ENCODE measurements around the gene ZFHX2. TPM values are rescaled to one million over a fixed set of nuclear protein-coding genes. Genes with fewer than 3 reads are reported as not detected.
A peak's percentile ranks its signal among the peaks of the same experiment; 100 is the strongest.

Gene ZFHX2
- polyA plus RNA-seq, 6 donors from 2014 or later: 0.03 to 0.38 (median 0.04) TPM; not detected in 3

DNA sequence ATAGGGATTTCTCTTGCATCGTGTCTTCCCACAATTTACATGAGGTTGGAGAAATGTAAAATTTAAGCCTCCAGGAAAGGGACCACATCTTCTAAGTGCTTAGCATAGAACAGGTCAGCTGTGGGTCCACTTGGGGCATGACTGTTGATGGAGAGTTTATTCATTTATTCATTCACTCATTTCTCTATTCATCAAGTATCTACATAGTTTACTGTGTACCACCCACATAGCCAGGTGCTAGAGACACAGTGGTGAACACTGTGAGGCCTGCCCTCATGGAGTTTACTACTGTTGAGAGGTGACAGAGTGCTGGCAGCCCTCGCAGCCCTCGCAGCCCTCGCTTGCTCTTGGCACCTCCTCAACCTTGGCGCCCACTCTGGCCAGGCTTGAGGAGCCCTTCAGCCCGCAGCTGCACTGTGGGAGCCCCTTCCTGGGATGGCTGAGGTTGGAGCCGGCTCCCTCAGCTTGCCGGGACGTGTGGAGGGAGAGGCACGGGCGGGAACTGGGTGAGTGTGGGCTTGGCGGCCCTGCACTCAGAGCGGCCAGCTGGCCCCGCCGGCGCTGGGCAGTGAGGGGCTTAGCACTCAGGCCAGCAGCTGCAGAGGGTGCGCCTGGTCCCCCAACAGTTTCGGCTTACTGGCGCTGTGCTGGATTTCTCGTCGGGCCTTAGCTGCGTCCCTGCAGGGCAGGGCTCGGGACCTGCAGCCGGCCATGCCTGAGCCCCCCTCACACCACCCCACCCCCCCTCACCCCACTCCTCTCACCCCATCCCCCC is 28.8 kb upstream of the ZFHX2 start:
- Mint-ChIP-seq H3K4me1 (peaks cover 21 to 27% (median 22%) of the 10 kb centered on the region in 3 donors), H3K4me3 (no peak overlapping the region), H3K9me3 (peaks cover 0 to 9% (median 0%) of the 10 kb centered on the region in 7 donors), H3K36me3 (peaks cover 0 to 9% of the 10 kb centered on the region in 2 donors), H3K27me3 (peaks cover 30 to 76% (median 61%) of the 10 kb centered on the region in 3 donors), H3K27ac (no peak overlapping the region)
- ATAC-seq (ENCODE audit: low read depth in 2 of 2) (no peak), DNase-seq (no peak)

DNA sequence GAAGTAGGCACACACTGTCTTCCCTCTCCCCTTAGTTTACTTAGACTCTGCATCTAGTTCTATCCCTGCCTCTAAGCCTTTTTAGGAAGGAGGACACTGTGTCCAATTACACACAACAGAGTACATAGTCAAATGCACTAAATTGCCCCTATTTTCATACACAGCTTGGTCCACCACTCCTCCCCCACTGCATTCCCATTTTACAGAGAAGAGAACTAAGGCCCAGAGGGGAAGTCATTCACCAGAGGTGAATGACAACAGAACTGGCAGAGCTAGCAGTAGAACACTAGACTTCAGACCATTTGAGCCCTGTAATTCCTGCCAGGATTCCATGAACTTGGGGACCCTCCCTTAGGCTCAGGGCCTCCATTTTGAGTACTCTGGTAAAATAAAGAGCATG is 28.2 kb upstream of the ZFHX2 start:
- H3K36me3 Mint-ChIP-seq: peaks cover 0 to 9% of the 10 kb centered on the region in 2 donors
- H3K4me1 Mint-ChIP-seq: peaks cover 21 to 27% (median 22%) of the 10 kb centered on the region in 3 donors
- peaks cover 35 to 81% (median 66%) of the 10 kb centered on the region in 3 donors for H3K27me3 Mint-ChIP-seq
- peaks cover 0 to 9% (median 3%) of the 10 kb centered on the region in 7 donors for H3K9me3 Mint-ChIP-seq
- no peak overlapping the region for H3K4me3 Mint-ChIP-seq
- no peak for DNase-seq
- peak overlapping the region in 2 of 6 donors; percentile 18 to 80 for H3K27ac Mint-ChIP-seq
- ATAC-seq (ENCODE audit: low read depth in 2 of 2): no peak

DNA sequence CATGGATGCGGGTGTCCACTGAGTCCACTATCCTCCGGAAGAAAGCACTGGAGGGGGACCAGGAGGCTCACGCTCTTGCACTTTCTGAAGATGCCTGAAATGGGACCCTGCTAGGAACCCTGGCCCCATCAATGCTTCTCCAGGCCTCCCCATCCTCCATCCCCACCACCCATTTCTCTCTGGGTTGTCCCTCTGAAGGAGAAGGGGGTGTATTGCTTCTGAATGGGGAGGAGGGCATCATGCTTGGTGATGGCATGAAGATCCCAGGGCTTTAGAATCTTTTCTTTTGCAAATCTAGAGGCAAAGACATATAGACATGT is 27.7 kb upstream of the ZFHX2 start:
- H3K27ac Mint-ChIP-seq: peak overlapping the region in 1 of 6 donors; percentile 75
- ATAC-seq (ENCODE audit: low read depth in 2 of 2) (no peak), DNase-seq (no peak)
- peaks cover 38 to 81% (median 71%) of the 10 kb centered on the region in 3 donors for H3K27me3 Mint-ChIP-seq
- peaks cover 21 to 27% (median 22%) of the 10 kb centered on the region in 3 donors for H3K4me1 Mint-ChIP-seq
- H3K4me3 Mint-ChIP-seq: peak overlapping the region in 1 of 8 donors; percentile 12
- peaks cover 0 to 7% (median 3%) of the 10 kb centered on the region in 7 donors for H3K9me3 Mint-ChIP-seq
- H3K36me3 Mint-ChIP-seq: peaks cover 0 to 9% of the 10 kb centered on the region in 2 donors

DNA sequence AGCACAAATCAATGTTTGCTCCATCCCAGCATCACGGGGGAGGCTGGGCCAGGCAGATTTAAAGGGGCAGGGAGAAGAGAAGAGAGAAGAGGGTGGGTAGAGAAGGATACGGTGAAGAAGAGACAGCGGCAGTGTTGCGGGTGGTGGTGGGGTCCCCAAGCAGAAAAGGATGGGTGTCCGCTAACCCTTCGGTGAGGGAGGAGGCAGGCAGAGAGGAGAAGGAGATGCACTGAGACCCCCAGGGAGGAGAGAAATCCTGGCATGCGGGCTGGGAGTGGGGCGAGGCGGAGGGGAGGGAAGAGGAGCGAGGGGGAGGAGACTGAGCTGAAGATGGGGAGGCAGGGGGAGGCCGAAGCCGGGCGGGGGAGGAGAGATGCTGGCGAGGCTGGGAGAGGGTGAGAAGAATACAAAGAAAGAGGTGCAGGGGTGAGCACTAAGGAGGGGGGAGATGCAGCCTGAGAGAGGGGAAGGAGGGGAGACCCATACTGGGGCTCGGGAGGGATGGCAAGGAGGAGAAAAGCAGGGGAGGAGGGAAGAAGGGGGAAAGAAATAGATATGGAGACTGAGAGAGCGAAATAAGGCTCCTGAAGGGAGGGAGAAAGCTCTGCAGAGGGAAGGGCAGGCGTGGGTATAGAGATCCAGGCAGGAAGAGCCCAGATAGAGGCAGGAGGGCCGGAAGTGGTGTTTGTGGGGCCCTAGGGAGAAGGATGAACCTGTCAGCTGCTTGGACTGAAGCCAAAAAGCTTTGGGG is 27.2 kb upstream of the ZFHX2 start, which contains the start of gene JPH4:
TSS of gene JPH4 (minus strand) at position 231 of the 751 bp plus-strand sequence. CDS start 1,337 bp downstream, outside the sequence.
- peaks cover 0 to 3% (median 0%) of the 10 kb centered on the region in 7 donors for H3K9me3 Mint-ChIP-seq
- H3K36me3 Mint-ChIP-seq: peaks cover 0 to 9% of the 10 kb centered on the region in 2 donors
- ATAC-seq (ENCODE audit: low read depth in 2 of 2) (no peak), DNase-seq (no peak)
- peaks cover 21 to 27% (median 22%) of the 10 kb centered on the region in 3 donors for H3K4me1 Mint-ChIP-seq
- peak within 1 kb of the TSS in 6 of 8 donors; percentile 6 to 70 (median 54) for H3K4me3 Mint-ChIP-seq
- H3K27me3 Mint-ChIP-seq: peaks cover 40 to 81% (median 75%) of the 10 kb centered on the region in 3 donors
- peak within 1 kb of the TSS in 2 of 6 donors; percentile 75 to 80 for H3K27ac Mint-ChIP-seq

DNA sequence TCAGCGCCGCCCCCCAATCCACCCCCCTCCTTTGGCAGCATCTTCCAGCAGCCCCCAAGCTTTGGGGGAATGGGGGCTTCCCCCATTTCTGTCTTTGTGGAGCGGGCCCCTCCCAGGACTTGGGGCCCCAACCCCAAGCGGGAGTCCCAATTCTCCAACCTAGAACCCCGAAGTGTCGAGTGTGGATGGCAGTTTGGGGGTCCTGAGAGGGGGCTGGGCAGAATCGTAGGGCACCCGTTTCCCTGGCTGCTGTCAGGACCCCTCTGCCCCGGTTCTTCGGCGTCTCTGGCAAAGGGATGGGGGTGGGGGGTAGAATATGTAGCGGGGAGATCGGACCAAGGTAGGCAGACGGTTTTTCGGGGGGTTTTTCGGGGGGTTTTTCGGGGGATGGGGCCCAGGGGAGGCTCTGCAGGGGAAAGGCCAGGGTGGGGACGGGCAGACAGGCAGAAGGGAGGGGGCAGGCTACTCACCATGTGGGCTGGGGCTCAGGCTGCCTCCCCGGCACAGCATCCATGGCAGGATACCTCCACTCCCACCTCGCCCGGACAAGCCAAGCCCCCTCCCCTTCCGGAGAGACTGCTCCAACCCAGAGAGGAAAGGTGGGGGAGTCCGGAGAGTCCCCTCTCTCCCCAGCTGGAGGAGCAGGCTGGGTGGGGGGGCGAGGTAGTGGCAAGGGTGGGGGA is 26.3 kb upstream of the ZFHX2 start:
- Mint-ChIP-seq H3K4me1 (peaks cover 21 to 27% (median 22%) of the 10 kb centered on the region in 3 donors), H3K27ac (peak overlapping the region in 2 of 6 donors; percentile 63 to 75), H3K4me3 (peak overlapping the region in 4 of 8 donors; percentile 6 to 70 (median 33)), H3K9me3 (peaks cover 0 to 3% (median 0%) of the 10 kb centered on the region in 7 donors), H3K36me3 (peaks cover 0 to 9% of the 10 kb centered on the region in 2 donors), H3K27me3 (peaks cover 47 to 88% (median 84%) of the 10 kb centered on the region in 3 donors)
- no peak for DNase-seq
- ATAC-seq (ENCODE audit: low read depth in 2 of 2): peak; percentile 68 to 77

DNA sequence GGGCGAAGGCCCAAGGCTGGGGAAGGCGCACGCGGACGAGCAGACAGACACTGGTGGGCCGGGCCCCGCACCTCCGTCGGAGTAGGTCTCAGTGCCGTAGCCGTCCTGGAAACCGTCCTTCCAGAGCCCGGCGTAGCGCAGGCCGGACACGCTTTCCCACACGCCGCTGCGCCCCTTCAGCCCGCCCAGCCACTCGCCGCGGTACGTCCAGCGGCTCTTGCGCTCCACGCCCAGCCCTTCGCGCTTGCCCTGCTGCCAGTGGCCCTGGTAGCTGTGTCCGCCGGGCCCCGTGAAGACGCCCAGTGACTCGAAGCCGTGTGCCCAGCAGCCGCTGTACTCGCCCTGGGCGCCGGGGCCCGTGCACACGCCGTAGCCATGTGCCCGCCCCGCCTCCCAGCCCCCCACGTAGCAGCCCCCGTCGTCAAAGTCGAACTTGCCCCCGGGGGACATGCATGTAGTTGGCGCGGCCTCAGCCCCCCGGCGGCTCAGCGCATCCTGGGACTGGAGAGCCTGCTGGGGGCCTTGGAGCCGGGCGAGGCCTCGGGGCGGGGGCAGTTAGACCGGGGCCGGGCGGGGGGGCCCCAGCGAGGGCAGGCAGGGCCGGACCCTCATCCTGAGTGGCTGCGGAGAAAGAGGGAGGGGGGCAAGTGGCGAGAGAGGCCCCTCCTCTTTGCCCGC is 25.6 kb upstream of the ZFHX2 start:
- peaks cover 55 to 88% (median 85%) of the 10 kb centered on the region in 3 donors for H3K27me3 Mint-ChIP-seq
- peak overlapping the region in 2 of 6 donors; percentile 72 to 87 for H3K27ac Mint-ChIP-seq
- DNase-seq (no peak), ATAC-seq (ENCODE audit: low read depth in 2 of 2) (peak; percentile 20 to 24)
- H3K4me3 Mint-ChIP-seq: peak overlapping the region; percentile 2 to 91 (median 69)
- peaks cover 22 to 27% (median 25%) of the 10 kb centered on the region in 3 donors for H3K4me1 Mint-ChIP-seq
- peaks cover 0 to 3% (median 0%) of the 10 kb centered on the region in 7 donors for H3K9me3 Mint-ChIP-seq
- peaks cover 0 to 11% of the 10 kb centered on the region in 2 donors for H3K36me3 Mint-ChIP-seq

DNA sequence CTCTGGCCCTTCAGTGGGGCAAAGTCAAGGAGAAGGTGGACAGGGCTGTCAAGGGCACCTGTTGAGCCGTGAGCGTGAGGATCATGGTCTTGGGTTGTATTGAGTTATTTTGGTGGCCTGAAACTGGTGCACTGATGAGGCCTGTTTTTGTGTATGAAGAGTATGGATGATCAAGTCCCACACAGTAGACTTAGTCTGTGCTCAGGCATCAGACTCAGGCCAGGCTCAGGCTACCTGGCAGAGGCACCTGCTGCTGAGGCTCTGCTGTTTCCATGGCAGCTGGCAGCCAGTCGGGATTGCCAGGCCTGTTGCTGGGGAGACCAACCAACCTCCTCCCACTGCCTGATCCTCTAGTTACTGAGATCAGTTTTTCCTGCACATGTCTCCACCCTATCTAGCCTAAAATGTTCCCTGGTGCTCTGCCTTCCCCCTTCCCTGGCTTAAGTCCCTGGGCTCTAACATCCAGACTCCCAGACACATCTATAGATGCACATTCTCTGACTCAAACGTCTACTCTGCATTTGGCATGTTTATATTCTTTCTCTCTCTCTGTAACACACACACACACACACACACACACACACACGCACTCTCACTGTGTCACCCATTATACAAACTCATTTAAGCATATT is 21.9 kb upstream of the ZFHX2 start:
- H3K27ac Mint-ChIP-seq: peak overlapping the region in 1 of 6 donors; percentile 3
- ATAC-seq (ENCODE audit: low read depth in 2 of 2) (no peak), DNase-seq (no peak)
- peaks cover 27 to 28% (median 28%) of the 10 kb centered on the region in 3 donors for H3K4me1 Mint-ChIP-seq
- peaks cover 0 to 3% (median 0%) of the 10 kb centered on the region in 7 donors for H3K9me3 Mint-ChIP-seq
- no peak overlapping the region for H3K4me3 Mint-ChIP-seq
- H3K27me3 Mint-ChIP-seq: peaks cover 46 to 69% (median 68%) of the 10 kb centered on the region in 3 donors
- peaks cover 0 to 18% of the 10 kb centered on the region in 2 donors for H3K36me3 Mint-ChIP-seq

DNA sequence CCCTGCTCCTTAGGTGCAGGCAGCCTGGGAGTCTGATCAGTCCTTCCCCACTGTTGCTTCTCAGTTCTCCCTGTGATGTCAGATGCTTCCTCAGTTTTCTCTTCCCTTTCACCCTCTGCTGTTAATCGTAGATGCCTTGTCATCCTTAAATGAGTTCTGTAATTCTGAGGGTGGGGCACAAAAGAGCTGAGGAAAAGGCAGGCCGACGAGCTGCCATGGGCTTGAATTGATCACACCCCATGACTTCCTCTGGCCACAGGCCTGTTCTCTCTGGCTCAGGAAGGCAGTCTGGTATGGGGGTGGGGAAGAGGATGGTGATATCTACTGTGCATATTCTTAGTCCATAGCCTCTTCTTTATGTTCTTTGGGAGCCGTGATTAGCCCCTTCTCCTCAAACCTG is 21.3 kb upstream of the ZFHX2 start:
- H3K27ac Mint-ChIP-seq: peak overlapping the region in 2 of 6 donors; percentile 74 to 86
- peak overlapping the region in 1 of 8 donors; percentile 17 for H3K4me3 Mint-ChIP-seq
- H3K9me3 Mint-ChIP-seq: peaks cover 0 to 3% (median 0%) of the 10 kb centered on the region in 7 donors
- H3K36me3 Mint-ChIP-seq: peaks cover 0 to 18% of the 10 kb centered on the region in 2 donors
- H3K27me3 Mint-ChIP-seq: peaks cover 45 to 63% (median 62%) of the 10 kb centered on the region in 3 donors
- ATAC-seq (ENCODE audit: low read depth in 2 of 2) (no peak), DNase-seq (no peak)
- peaks cover 27% of the 10 kb centered on the region in 3 donors for H3K4me1 Mint-ChIP-seq

DNA sequence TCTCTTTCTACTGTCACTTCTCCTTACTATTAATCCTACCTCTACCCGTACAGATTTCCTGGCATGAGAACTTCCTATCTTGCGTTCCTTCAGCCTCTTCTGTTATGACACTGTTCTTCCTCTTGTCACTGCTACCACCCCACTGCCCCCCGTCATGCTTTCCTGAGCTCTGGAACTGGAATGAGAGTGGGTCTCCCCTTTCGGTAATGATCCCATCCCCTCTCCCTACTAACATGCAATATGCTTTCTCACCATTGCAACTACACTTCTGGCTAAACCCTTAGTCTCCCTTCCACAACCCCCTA is 20.9 kb upstream of the ZFHX2 start:
- peak overlapping the region in 2 of 8 donors; percentile 18 to 45 for H3K4me3 Mint-ChIP-seq
- ATAC-seq (ENCODE audit: low read depth in 2 of 2) (no peak), DNase-seq (no peak)
- peaks cover 0 to 3% (median 0%) of the 10 kb centered on the region in 7 donors for H3K9me3 Mint-ChIP-seq
- H3K27ac Mint-ChIP-seq: peak overlapping the region in 3 of 6 donors; percentile 41 to 86 (median 74)
- H3K27me3 Mint-ChIP-seq: peaks cover 45 to 59% (median 58%) of the 10 kb centered on the region in 3 donors
- H3K36me3 Mint-ChIP-seq: peaks cover 0 to 18% of the 10 kb centered on the region in 2 donors
- H3K4me1 Mint-ChIP-seq: peaks cover 27 to 30% (median 29%) of the 10 kb centered on the region in 3 donors

DNA sequence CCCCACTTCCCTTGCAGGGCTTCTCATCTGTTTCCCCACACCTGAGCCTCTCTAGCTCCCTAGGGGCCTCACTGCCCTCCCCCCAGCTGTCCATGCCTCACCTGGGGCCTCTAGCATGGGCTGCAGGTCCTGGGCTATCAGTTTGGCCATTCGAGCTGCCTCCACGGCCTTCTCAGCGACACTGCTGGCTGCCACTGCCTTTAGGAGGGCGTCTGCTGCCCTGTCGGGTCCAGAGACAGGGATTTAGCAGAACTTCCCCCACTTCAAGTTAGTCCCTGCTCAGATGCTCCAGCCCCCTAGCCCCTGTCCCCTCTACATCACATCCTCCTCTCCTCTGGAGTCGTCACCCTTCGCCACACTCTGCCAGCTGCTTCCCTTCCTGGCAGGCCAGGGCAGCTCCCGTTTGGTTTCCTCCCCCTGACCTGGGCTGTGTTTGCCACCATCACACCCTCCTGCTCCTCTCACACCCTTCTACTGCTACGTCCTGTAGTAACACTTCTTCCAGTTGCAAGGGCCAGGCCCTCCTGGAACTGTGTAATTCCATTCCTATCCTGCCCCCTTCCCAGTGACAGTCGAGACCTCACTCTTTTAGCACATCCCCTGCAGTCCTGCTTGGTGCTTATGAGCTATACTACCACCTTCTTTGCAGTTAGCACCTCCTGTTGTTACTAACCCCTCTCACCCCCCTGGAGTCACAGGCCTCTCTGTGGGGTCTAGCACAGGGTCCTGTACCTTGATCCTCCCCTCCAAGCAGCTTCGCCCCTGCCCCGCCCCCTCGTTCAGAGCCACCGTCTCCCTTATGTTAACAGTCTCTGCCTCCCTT is 20.3 kb upstream of the ZFHX2 start:
- no peak overlapping the region for H3K27ac Mint-ChIP-seq

DNA sequence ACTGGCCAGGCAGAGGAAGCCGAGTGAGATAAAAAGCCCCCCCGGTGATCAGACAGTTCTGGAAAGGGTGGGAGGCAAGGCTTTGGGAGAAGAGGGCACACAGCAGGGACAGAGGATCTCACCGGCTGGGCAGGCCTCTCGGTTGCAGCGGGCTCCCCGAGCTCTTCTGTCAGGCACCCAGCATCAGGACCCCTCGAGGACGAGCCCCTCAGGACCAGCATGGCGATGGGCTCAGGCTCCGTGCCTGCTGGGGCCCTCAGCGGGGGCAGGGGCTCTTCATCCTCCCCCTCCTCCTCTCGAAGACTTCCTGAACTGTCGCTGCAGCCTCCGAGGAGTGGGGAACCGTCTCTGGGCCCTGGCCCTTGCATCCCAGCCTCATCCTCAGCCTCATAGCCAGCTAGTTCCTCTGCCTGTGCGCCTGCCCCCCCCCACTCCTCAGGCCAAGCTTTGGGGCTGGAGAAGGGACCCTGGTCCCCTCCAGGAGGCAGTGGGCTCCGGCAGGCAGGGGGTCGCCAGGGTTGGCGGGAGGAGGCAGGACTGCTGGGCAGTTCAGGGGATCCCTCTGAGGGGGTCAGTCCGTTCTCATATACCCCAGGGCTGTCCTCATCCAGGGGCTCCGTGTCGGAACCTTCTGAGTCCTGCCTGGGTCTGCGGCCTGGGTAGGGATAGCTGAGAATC is 19.4 kb upstream of the ZFHX2 start:
- Mint-ChIP-seq H3K4me3 (no peak overlapping the region), H3K27me3 (peaks cover 37 to 44% (median 44%) of the 10 kb centered on the region in 3 donors), H3K36me3 (peaks cover 0 to 10% of the 10 kb centered on the region in 2 donors), H3K4me1 (peaks cover 23 to 36% (median 29%) of the 10 kb centered on the region in 3 donors), H3K27ac (no peak overlapping the region), H3K9me3 (peaks cover 0 to 3% (median 0%) of the 10 kb centered on the region in 7 donors)
- ATAC-seq (ENCODE audit: low read depth in 2 of 2) (no peak), DNase-seq (no peak)

More for the DNA sequence above, 20.3 kb upstream of the ZFHX2 start:
- Mint-ChIP-seq H3K9me3 (peaks cover 0 to 3% (median 0%) of the 10 kb centered on the region in 7 donors), H3K4me1 (peaks cover 24 to 34% (median 30%) of the 10 kb centered on the region in 3 donors), H3K36me3 (peaks cover 0 to 17% of the 10 kb centered on the region in 2 donors), H3K4me3 (peak overlapping the region in 3 of 8 donors; percentile 18 to 45 (median 29)), H3K27me3 (peaks cover 44 to 54% (median 53%) of the 10 kb centered on the region in 3 donors)
- DNase-seq (no peak), ATAC-seq (ENCODE audit: low read depth in 2 of 2) (no peak)
